Measurements from ENCODE around the gene SLC6A13. TPM values are rescaled to one million over a fixed set of nuclear protein-coding genes. Genes with fewer than 3 reads are reported as not detected.

Gene SLC6A13
- total and polyA plus RNA-seq, 10 of the 15 experiments (the other 5 are each of a cell fraction or from before 2014, with no cell fraction given) = 0.18 to 1.2 (median 0.20) TPM; not detected in 3

GRCh38 chr12:188910-189621, 73.6 kb downstream of the SLC6A13 start:
- peak overlapping the region; percentile 58 for H2AFZ ChIP-seq (ENCODE audit: control insufficient read depth, low read depth, low read length)
- WGBS (ENCODE audit: insufficient coverage, insufficient replicate concordance, low lambda C conversion rate, missing lambda C conversion rate) = 15% methylated on average over 49 of the region's 52 CpGs
- no peak overlapping the region for H3K9ac ChIP-seq (ENCODE audit: control insufficient read depth, insufficient read depth, low read length)
- BruUV-seq (replicated peaks) = no TSS peak
- H3K4me3 ChIP-seq = 0 out of 2 replicates have a peak overlapping the region, but pooled peaks have one; percentile 47
- no peaks in the 10 kb centered on the region for H3K9me3 ChIP-seq (replicated peaks; ENCODE audit: control insufficient read depth, insufficient read depth, low read length)
- ATAC-seq (peak; percentile 98), FAIRE-seq (no peak), DNase-seq (ENCODE audit: low read depth, low spot score) (no peak)
- H4K20me1 ChIP-seq (ENCODE audit: control insufficient read depth, insufficient read depth) = no peaks in the 10 kb centered on the region
- in situ Hi-C loops (cut with MboI) = no loop called here
- ChIA-PET POLR2A (no interaction called here), RAD21 (ENCODE audit: unreplicated experiment) (no interaction called here), CTCF (interaction anchor here (1.7 to 2.0 kb wide), 2 partner anchors 24 to 83 kb away, joined by 5 read pairs; no protein-coding TSS in a partner anchor), SMC1A (ENCODE audit: uncharacterized antibody, unreplicated experiment) (no interaction called here)
- intact Hi-C loops (cut with micrococcal nuclease; ENCODE audit: unreplicated experiment) = no loop called here
- H3K27me3 ChIP-seq (replicated peaks in 1 of 2; ENCODE audit: control insufficient read depth in 2 of 2, insufficient read depth in 2 of 2, low read length in 1 of 2) = no peaks in the 10 kb centered on the region; a peak in 1 of 4 replicates
- no peaks in the 10 kb centered on the region for H3K4me1 ChIP-seq (ENCODE audit: control insufficient read depth, insufficient read depth, low read length)
- H3K27ac ChIP-seq (ENCODE audit: control insufficient read depth, insufficient read depth) = no peak overlapping the region
- H3K4me2 ChIP-seq (ENCODE audit: control insufficient read depth, insufficient read depth) = peak overlapping the region; percentile 79
- no peaks in the 10 kb centered on the region for H3K36me3 ChIP-seq (ENCODE audit: control insufficient read depth in 2 of 2, insufficient read depth in 2 of 2, low read length in 1 of 2)
- no peaks in the 10 kb centered on the region for H3K79me2 ChIP-seq (ENCODE audit: control insufficient read depth, insufficient read depth, low read length)
- TF ChIP-seq ZNF207 (IDR thresholded peaks at IDR 0.05; ENCODE audit: borderline replicate concordance) (no peak), NKRF (conservative IDR thresholded peaks at IDR 0.05) (no peak), RUNX3 (IDR thresholded peaks at IDR 0.05; ENCODE audit: low read length) (no peak), EP300 (IDR thresholded peaks at IDR 0.05; ENCODE audit: borderline replicate concordance in 1 of 2, control insufficient read depth in 1 of 2, low read depth in 2 of 2, low read length in 2 of 2) (no peak), RAD21 (IDR thresholded peaks at IDR 0.05; ENCODE audit: insufficient read depth, low read depth, low read length) (peak; percentile 23; the same call in 1 of the 2 replicates), USF2 (IDR thresholded peaks at IDR 0.05; ENCODE audit: borderline replicate concordance, low read depth, low read length) (no peak), GATAD2B (conservative IDR thresholded peaks at IDR 0.05; ENCODE audit: low read depth) (0 out of 2 replicates have a peak, but pooled peaks have one; percentile 23), SKIL (IDR thresholded peaks at IDR 0.05; ENCODE audit: low read depth, poor library complexity, severe bottlenecking) (no peak), CTCF (IDR thresholded peaks at IDR 0.05 in 2 of 3, conservative IDR thresholded peaks at IDR 0.05 in 1 of 3; ENCODE audit: control insufficient read depth in 2 of 3, extremely low read depth in 1 of 3, insufficient read depth in 1 of 3, low read depth in 3 of 3, low read length in 3 of 3) (peak; percentile 47 to 61 (median 59); a peak in 5 of 6 replicates), MAX (IDR thresholded peaks at IDR 0.05; ENCODE audit: low read depth, low read length) (no peak), IRF5 (IDR thresholded peaks at IDR 0.05; ENCODE audit: borderline replicate concordance) (no peak), RB1 (IDR thresholded peaks at IDR 0.05; ENCODE audit: borderline replicate concordance) (no peak), TARDBP (IDR thresholded peaks at IDR 0.05; ENCODE audit: borderline replicate concordance) (no peak)
